H9 (cell line): ENCODE measurements around the gene MRPS30. TPM values are rescaled to one million over a fixed set of nuclear protein-coding genes. Genes with fewer than 3 reads are reported as not detected.

Experiments
- DNase-seq: peaks from one replicate; pipeline ENCODE4 v3.0.0-alpha.2; 2017
- H2AFZ ChIP-seq: one replicate; pipeline ENCODE4 v1.6.1; 2013; ENCODE audit warnings: mild to moderate bottlenecking, low read length, control low read depth, moderate library complexity
- H2AK5ac ChIP-seq: 2 replicates; pipeline ENCODE4 v1.6.1; 2013; ENCODE audit warnings: low read length, control low read depth, mixed read lengths; ENCODE audit not compliant: insufficient read length
- H2BK120ac ChIP-seq: one replicate; pipeline ENCODE4 v1.6.1; 2013; ENCODE audit warnings: low read depth, mild to moderate bottlenecking, low read length, control low read depth, inconsistent platforms; ENCODE audit not compliant: poor library complexity, severe bottlenecking
- H2BK12ac ChIP-seq: 2 replicates; pipeline ENCODE4 v1.6.1; 2013; ENCODE audit warnings: low read length, control low read depth, mixed read lengths, low read depth; ENCODE audit not compliant: insufficient read length
- H2BK15ac ChIP-seq: 2 replicates; pipeline ENCODE4 v1.6.1; 2013; ENCODE audit warnings: low read depth, low read length, control low read depth
- H2BK20ac ChIP-seq: one replicate; pipeline ENCODE4 v1.6.1; 2013; ENCODE audit warnings: low read depth, mild to moderate bottlenecking, low read length, control low read depth, inconsistent platforms; ENCODE audit not compliant: poor library complexity, severe bottlenecking
- H2BK5ac ChIP-seq: 2 replicates; pipeline ENCODE4 v1.6.1; 2013; ENCODE audit warnings: low read length, control low read depth, mixed read lengths; ENCODE audit not compliant: insufficient read length
- H3K14ac ChIP-seq: 2 replicates; pipeline ENCODE4 v1.6.1; 2013; ENCODE audit warnings: low read length, control low read depth; ENCODE audit not compliant: insufficient read depth
- H3K18ac ChIP-seq: 2 replicates; pipeline ENCODE4 v1.6.1; 2013; ENCODE audit warnings: low read depth, mild to moderate bottlenecking, mixed read lengths, low read length, control low read depth; ENCODE audit not compliant: insufficient read length
- H3K23ac ChIP-seq: 2 replicates; pipeline ENCODE4 v1.6.1; 2013; ENCODE audit warnings: low read length, control low read depth, mixed read lengths, low read depth; ENCODE audit not compliant: insufficient read length
- H3K23me2 ChIP-seq: 2 replicates; pipeline ENCODE4 v1.6.1; 2013; ENCODE audit warnings: low read depth, mild to moderate bottlenecking, mixed read lengths, low read length, control low read depth; ENCODE audit not compliant: insufficient read length, poor library complexity, severe bottlenecking
- H3K27ac ChIP-seq: 2 replicates; pipeline ENCODE4 v1.5.1; 2013; ENCODE audit warnings: low read length, control low read depth, mixed read lengths, low read depth; ENCODE audit not compliant: insufficient read length
- H3K27me3 ChIP-seq: 2 replicates; pipeline ENCODE4 v1.6.1; 2013; ENCODE audit warnings: low read length, control low read depth, inconsistent platforms; ENCODE audit not compliant: insufficient read depth
- H3K4ac ChIP-seq: 2 replicates; pipeline ENCODE4 v1.6.1; 2013; ENCODE audit warnings: low read depth, mild to moderate bottlenecking, control low read depth, inconsistent platforms, low read length, moderate library complexity
- H3K4me1 ChIP-seq: 2 replicates; pipeline ENCODE4 v1.6.1; 2013; ENCODE audit warnings: low read length, control low read depth, inconsistent platforms; ENCODE audit not compliant: insufficient read depth
- H3K4me2 ChIP-seq: 2 replicates; pipeline ENCODE4 v1.6.1; 2013; ENCODE audit warnings: low read length, control low read depth, mixed read lengths; ENCODE audit not compliant: insufficient read length, insufficient read depth
- H3K56ac ChIP-seq: 2 replicates; pipeline ENCODE4 v1.6.1; 2013; ENCODE audit warnings: low read depth, mild to moderate bottlenecking, mixed read lengths, low read length, control low read depth; ENCODE audit not compliant: insufficient read length
- H3K79me1 ChIP-seq: 2 replicates; pipeline ENCODE4 v1.6.1; 2013; ENCODE audit warnings: low read depth, mild to moderate bottlenecking, moderate library complexity, low read length, control low read depth, inconsistent platforms; ENCODE audit not compliant: insufficient read depth, poor library complexity, severe bottlenecking
- H3K79me2 ChIP-seq: 2 replicates; pipeline ENCODE4 v1.6.1; 2013; ENCODE audit warnings: low read length, control low read depth, inconsistent platforms; ENCODE audit not compliant: insufficient read depth
- H3K9ac ChIP-seq: 2 replicates; pipeline ENCODE4 v1.6.1; 2013; ENCODE audit warnings: low read length, control low read depth, mixed read lengths; ENCODE audit not compliant: insufficient read length; ENCODE audit errors: extremely low read depth
- H3K9me3 ChIP-seq: one replicate; pipeline ENCODE4 v1.6.1; 2013; ENCODE audit warnings: low read depth, low read length, inconsistent platforms; ENCODE audit not compliant: control insufficient read depth
- H3T11ph ChIP-seq: one replicate; pipeline ENCODE4 v1.6.1; 2013; ENCODE audit warnings: mild to moderate bottlenecking, low read length, control low read depth, inconsistent platforms
- H4K20me1 ChIP-seq: one replicate; pipeline ENCODE4 v1.6.1; 2013; ENCODE audit not compliant: control insufficient read depth, insufficient read length, insufficient read depth
- H4K5ac ChIP-seq: 2 replicates; pipeline ENCODE4 v1.6.1; 2013; ENCODE audit warnings: low read depth, mild to moderate bottlenecking, mixed read lengths, low read length, control low read depth; ENCODE audit not compliant: insufficient read length
- H4K8ac ChIP-seq: replicated peaks from 2 replicates; pipeline ENCODE4 v1.6.1; 2013; ENCODE audit warnings: low read length, control low read depth, mixed read lengths, low read depth; ENCODE audit not compliant: insufficient read length
- H4K91ac ChIP-seq: 2 replicates; pipeline ENCODE4 v1.6.1; 2013; ENCODE audit warnings: low read depth, mild to moderate bottlenecking, moderate library complexity, mixed read lengths, low read length, control low read depth; ENCODE audit not compliant: insufficient read length
- H3K27ac Mint-ChIP-seq, 3 experiments: 2 replicates in 2 of 3; 3 replicates in 1 of 3; pipeline ENCODE4 v1.8.0; 2020 to 2021; ENCODE audit warnings: mixed read lengths in 3 of 3, mild to moderate bottlenecking in 1 of 3, moderate library complexity in 1 of 3
- H3K27me3 Mint-ChIP-seq: 2 replicates; pipeline ENCODE4 v1.8.0; 2021; ENCODE audit warnings: low read depth, mild to moderate bottlenecking, moderate library complexity, mixed read lengths
- H3K36me3 Mint-ChIP-seq, 3 experiments: 2 replicates in 2 of 3; 3 replicates in 1 of 3; pipeline ENCODE4 v1.8.0; 2020 to 2021; ENCODE audit warnings: low read depth in 3 of 3, mixed read lengths in 3 of 3; ENCODE audit not compliant: insufficient read depth in 1 of 3
- H3K4me1 Mint-ChIP-seq, 2 experiments: 2 replicates each; pipeline ENCODE4 v1.8.0; 2020; ENCODE audit warnings: mixed read lengths in 2 of 2
- H3K4me3 Mint-ChIP-seq, 2 experiments: 2 replicates in 1 of 2; 3 replicates in 1 of 2; pipeline ENCODE4 v1.8.0; 2020 to 2021; ENCODE audit warnings: mild to moderate bottlenecking in 2 of 2, mixed read lengths in 2 of 2, moderate library complexity in 1 of 2
- H3K9me3 Mint-ChIP-seq, 2 experiments: 2 replicates in 1 of 2; 3 replicates in 1 of 2; pipeline ENCODE4 v1.8.0; 2020; ENCODE audit warnings: mild to moderate bottlenecking in 2 of 2, mixed read lengths in 2 of 2, moderate library complexity in 1 of 2
- WGBS: extraction: QIAGEN DNeasy Blood & Tissue Kit; methylation state at CpG from one replicate; pipeline ENCODE4 v1.1.7; 2013; ENCODE audit warnings: missing lambda C conversion rate, low lambda C conversion rate, mixed read lengths; ENCODE audit not compliant: insufficient read length; ENCODE audit errors: extremely low coverage; 5-methylcytosine and 5-hydroxymethylcytosine counted together
- total RNA-seq: library from RNA; stranded (reverse); gene quantifications from 2 replicates; pipeline ENCODE4 v1.2.1, GENCODE V29; 2021
- TF ChIP-seq, protein P1 (sequence below): fragments of 200-600 bp; sonication (generic); conservative IDR thresholded peaks from 3 replicates; pipeline ENCODE4 v1.8.0; 2021; ENCODE audit warnings: antibody characterized with exemption, mild to moderate bottlenecking

MRPS30 gene
- total RNA-seq, 1 experiment from 2014 or later, result 76.3 TPM

DNA sequence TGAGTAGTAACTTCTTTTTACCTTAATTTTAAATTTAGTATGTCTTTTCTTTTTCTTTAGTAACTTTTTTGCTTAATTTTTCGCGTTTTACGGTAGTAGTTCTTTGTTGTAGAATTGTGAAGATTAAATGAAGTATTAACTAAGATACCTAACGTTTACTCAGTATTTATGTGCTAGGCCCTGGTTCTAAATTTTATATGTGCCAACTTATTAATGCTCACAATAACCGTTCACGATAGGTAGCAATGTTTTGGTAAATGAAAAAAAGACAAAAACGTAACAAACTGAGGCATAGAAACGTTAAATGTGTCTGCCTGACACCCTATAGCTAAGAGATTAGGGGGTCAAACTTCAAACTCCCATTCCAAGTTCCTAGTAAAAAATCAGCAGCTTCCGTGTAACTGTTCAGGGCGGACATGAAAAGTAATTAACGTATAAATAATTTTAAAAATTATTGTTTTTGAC lies 1.2 kb downstream of the MRPS30 start:
- H3K79me1 ChIP-seq, result no peaks in the 10 kb centered on the region
- H3K27me3 ChIP-seq, result no peaks in the 10 kb centered on the region
- H3K4me3 Mint-ChIP-seq, result peak overlapping the region; percentile 96 to 99
- no peak overlapping the region for H2AFZ ChIP-seq
- H3K9me3 ChIP-seq, result no peaks in the 10 kb centered on the region
- no peak overlapping the region for H2AK5ac ChIP-seq
- H4K20me1 ChIP-seq, result no peaks in the 10 kb centered on the region
- no peak for DNase-seq
- H3K56ac ChIP-seq, result no peak overlapping the region
- peaks cover 22 to 30% of the 10 kb centered on the region in 2 experiments for H3K4me1 Mint-ChIP-seq
- no peak overlapping the region for H3K23ac ChIP-seq
- no peak overlapping the region for H2BK120ac ChIP-seq
- peak overlapping the region in 2 of 3 experiments; percentile 99; a peak in 3 of 7 replicates for H3K27ac Mint-ChIP-seq
- no peak overlapping the region for H2BK20ac ChIP-seq
- no peak overlapping the region for H4K5ac ChIP-seq
- WGBS, result no CpG with 5 or more reads among the region's 11 CpGs
- H3K4me1 ChIP-seq, result no peaks in the 10 kb centered on the region
- H2BK15ac ChIP-seq, result no peak overlapping the region
- H3T11ph ChIP-seq, result no peak overlapping the region
- no peak overlapping the region for H2BK12ac ChIP-seq
- no peak overlapping the region for H3K27ac ChIP-seq
- H3K18ac ChIP-seq, result no peak overlapping the region
- no peak overlapping the region for H3K4ac ChIP-seq
- no peak overlapping the region for H3K14ac ChIP-seq
- H3K9ac ChIP-seq, result peak overlapping the region; percentile 88
- no peak overlapping the region for H4K8ac ChIP-seq
- peaks cover 24 to 41% (median 33%) of the 10 kb centered on the region in 3 experiments for H3K36me3 Mint-ChIP-seq
- H2BK5ac ChIP-seq, result no peak overlapping the region
- H4K91ac ChIP-seq, result no peak overlapping the region
- TF ChIP-seq, protein P1, sequence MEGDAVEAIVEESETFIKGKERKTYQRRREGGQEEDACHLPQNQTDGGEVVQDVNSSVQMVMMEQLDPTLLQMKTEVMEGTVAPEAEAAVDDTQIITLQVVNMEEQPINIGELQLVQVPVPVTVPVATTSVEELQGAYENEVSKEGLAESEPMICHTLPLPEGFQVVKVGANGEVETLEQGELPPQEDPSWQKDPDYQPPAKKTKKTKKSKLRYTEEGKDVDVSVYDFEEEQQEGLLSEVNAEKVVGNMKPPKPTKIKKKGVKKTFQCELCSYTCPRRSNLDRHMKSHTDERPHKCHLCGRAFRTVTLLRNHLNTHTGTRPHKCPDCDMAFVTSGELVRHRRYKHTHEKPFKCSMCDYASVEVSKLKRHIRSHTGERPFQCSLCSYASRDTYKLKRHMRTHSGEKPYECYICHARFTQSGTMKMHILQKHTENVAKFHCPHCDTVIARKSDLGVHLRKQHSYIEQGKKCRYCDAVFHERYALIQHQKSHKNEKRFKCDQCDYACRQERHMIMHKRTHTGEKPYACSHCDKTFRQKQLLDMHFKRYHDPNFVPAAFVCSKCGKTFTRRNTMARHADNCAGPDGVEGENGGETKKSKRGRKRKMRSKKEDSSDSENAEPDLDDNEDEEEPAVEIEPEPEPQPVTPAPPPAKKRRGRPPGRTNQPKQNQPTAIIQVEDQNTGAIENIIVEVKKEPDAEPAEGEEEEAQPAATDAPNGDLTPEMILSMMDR, result no peak
- peaks cover 16% of the 10 kb centered on the region; the same call in 1 of the 2 replicates for H3K79me2 ChIP-seq
- no peaks in the 10 kb centered on the region for H3K27me3 Mint-ChIP-seq
- H3K23me2 ChIP-seq, result peaks cover 4% of the 10 kb centered on the region
- no peaks in the 10 kb centered on the region; a peak in 2 of 5 replicates for H3K9me3 Mint-ChIP-seq
- H3K4me2 ChIP-seq, result peak overlapping the region; percentile 82
